ENCODE results near the gene ERC2. TPM values are rescaled to one million over a fixed set of nuclear protein-coding genes. Genes with fewer than 3 reads are reported as not detected.

ERC2 gene
- total and polyA plus RNA-seq, 2 donors (not counting 1 experiment from before 2014, with no cell fraction given) = 0.14 to 0.17 TPM

- H3K9ac ChIP-seq (ENCODE audit: insufficient read depth, low read length) = no peak overlapping the region
- H4K20me1 ChIP-seq (ENCODE audit: control insufficient read depth, extremely low read depth, insufficient read depth, low read length) = no peaks in the 10 kb centered on the region
- H3K4me2 ChIP-seq (ENCODE audit: extremely low read depth, insufficient read depth, low read length) = no peak overlapping the region
- no peaks in the 10 kb centered on the region for H3K36me3 ChIP-seq (ENCODE audit: control insufficient read depth, insufficient read depth, low read length)
- no peaks in the 10 kb centered on the region for H3K27me3 ChIP-seq (ENCODE audit: control insufficient read depth, insufficient read depth, low read length)
- peak; percentile 72 to 88 for DNase-seq (ENCODE audit: low read depth in 2 of 2)
- H3K4me1 ChIP-seq (ENCODE audit: control insufficient read depth, extremely low read depth, insufficient read depth, low read length) = no peaks in the 10 kb centered on the region
- TF ChIP-seq CTCF (conservative IDR thresholded peaks at IDR 0.05 in 1 of 2, IDR thresholded peaks at IDR 0.05 in 1 of 2; ENCODE audit: low read depth in 1 of 2, low read length in 2 of 2) = no peak
- TF ChIP-seq EZH2 (IDR thresholded peaks at IDR 0.05; ENCODE audit: low read length, missing control alignments) = no peak
- H3K4me3 ChIP-seq (replicated peaks in 1 of 4; ENCODE audit: control extremely low read depth in 1 of 4, insufficient read depth in 1 of 4, low read depth in 3 of 4, low read length in 4 of 4) = no peak overlapping the region
- H2AFZ ChIP-seq (ENCODE audit: low read length) = no peak overlapping the region
- no peak overlapping the region for H3K27ac ChIP-seq (ENCODE audit: insufficient read depth, low read length)
- H3K9me3 ChIP-seq (ENCODE audit: control insufficient read depth, insufficient read depth, low read depth, low read length) = no peaks in the 10 kb centered on the region
- H3K79me2 ChIP-seq (ENCODE audit: control insufficient read depth, insufficient read depth, low read length) = no peaks in the 10 kb centered on the region
Observed at GRCh38 chr3:56125358-56126005, 342.8 kb downstream of the ERC2 start.

GRCh38 chr3:56124546-56124945 is 343.7 kb downstream of the ERC2 start:
- H3K9ac ChIP-seq (ENCODE audit: insufficient read depth, low read length) = no peak overlapping the region
- H3K27ac ChIP-seq (ENCODE audit: insufficient read depth, low read length) = no peak overlapping the region
- H3K79me2 ChIP-seq (ENCODE audit: control insufficient read depth, insufficient read depth, low read length) = no peaks in the 10 kb centered on the region
- TF ChIP-seq EZH2 (IDR thresholded peaks at IDR 0.05; ENCODE audit: low read length, missing control alignments) = no peak
- no peak for TF ChIP-seq CTCF (conservative IDR thresholded peaks at IDR 0.05 in 1 of 2, IDR thresholded peaks at IDR 0.05 in 1 of 2; ENCODE audit: low read depth in 1 of 2, low read length in 2 of 2)
- peaks cover 2% of the 10 kb centered on the region for H3K4me1 ChIP-seq (ENCODE audit: control insufficient read depth, extremely low read depth, insufficient read depth, low read length)
- H4K20me1 ChIP-seq (ENCODE audit: control insufficient read depth, extremely low read depth, insufficient read depth, low read length) = no peaks in the 10 kb centered on the region
- no peak overlapping the region for H3K4me2 ChIP-seq (ENCODE audit: extremely low read depth, insufficient read depth, low read length)
- no peak for DNase-seq (ENCODE audit: low read depth in 2 of 2)
- H2AFZ ChIP-seq (ENCODE audit: low read length) = no peak overlapping the region
- no peak overlapping the region for H3K4me3 ChIP-seq (replicated peaks in 1 of 4; ENCODE audit: control extremely low read depth in 1 of 4, insufficient read depth in 1 of 4, low read depth in 3 of 4, low read length in 4 of 4)
- no peaks in the 10 kb centered on the region for H3K36me3 ChIP-seq (ENCODE audit: control insufficient read depth, insufficient read depth, low read length)
- H3K27me3 ChIP-seq (ENCODE audit: control insufficient read depth, insufficient read depth, low read length) = no peaks in the 10 kb centered on the region
- no peaks in the 10 kb centered on the region for H3K9me3 ChIP-seq (ENCODE audit: control insufficient read depth, insufficient read depth, low read depth, low read length)

GRCh38 chr3:56123487-56123886 is 344.8 kb downstream of the ERC2 start:
- H4K20me1 ChIP-seq (ENCODE audit: control insufficient read depth, extremely low read depth, insufficient read depth, low read length) = no peaks in the 10 kb centered on the region
- no peaks in the 10 kb centered on the region for H3K9me3 ChIP-seq (ENCODE audit: control insufficient read depth, insufficient read depth, low read depth, low read length)
- H3K4me3 ChIP-seq (replicated peaks in 1 of 4; ENCODE audit: control extremely low read depth in 1 of 4, insufficient read depth in 1 of 4, low read depth in 3 of 4, low read length in 4 of 4) = no peak overlapping the region
- peak in 1 of 2 donors; percentile 13 for DNase-seq (ENCODE audit: low read depth in 2 of 2)
- TF ChIP-seq CTCF (conservative IDR thresholded peaks at IDR 0.05 in 1 of 2, IDR thresholded peaks at IDR 0.05 in 1 of 2; ENCODE audit: low read depth in 1 of 2, low read length in 2 of 2) (no peak), EZH2 (IDR thresholded peaks at IDR 0.05; ENCODE audit: low read length, missing control alignments) (no peak)
- H3K4me2 ChIP-seq (ENCODE audit: extremely low read depth, insufficient read depth, low read length) = no peak overlapping the region
- no peaks in the 10 kb centered on the region for H3K36me3 ChIP-seq (ENCODE audit: control insufficient read depth, insufficient read depth, low read length)
- no peaks in the 10 kb centered on the region for H3K79me2 ChIP-seq (ENCODE audit: control insufficient read depth, insufficient read depth, low read length)
- peaks cover 5% of the 10 kb centered on the region for H3K4me1 ChIP-seq (ENCODE audit: control insufficient read depth, extremely low read depth, insufficient read depth, low read length)
- H3K27ac ChIP-seq (ENCODE audit: insufficient read depth, low read length) = no peak overlapping the region
- H3K9ac ChIP-seq (ENCODE audit: insufficient read depth, low read length) = no peak overlapping the region
- H3K27me3 ChIP-seq (ENCODE audit: control insufficient read depth, insufficient read depth, low read length) = no peaks in the 10 kb centered on the region
- no peak overlapping the region for H2AFZ ChIP-seq (ENCODE audit: low read length)

Measured in fibroblast of lung (primary cell).